ENCODE results near the gene C6orf132.
"Not testable (repeated sequence)": the region's sequence is repeated elsewhere in the genome, so short reads cannot be mapped to it uniquely, and the experiment has no call there.

Gene C6orf132

GRCh38 chr6:42176981-42177380 is 34.6 kb upstream of the C6orf132 start:
- Histone ChIP-seq H3K4me1 (ENCODE audit: control insufficient read depth, insufficient read depth, low read length) (no peaks in the 10 kb centered on the region), H3K27ac (ENCODE audit: low read length) (no peak overlapping the region), H3K27me3 (ENCODE audit: control insufficient read depth, insufficient read depth, low read length) (no peaks in the 10 kb centered on the region), H3K4me3 (ENCODE audit: low read length) (no peak overlapping the region), H3K36me3 (ENCODE audit: control insufficient read depth, insufficient read depth, low read length) (no peaks in the 10 kb centered on the region), H3K9me3 (ENCODE audit: control insufficient read depth, insufficient read depth, low read length) (no peaks in the 10 kb centered on the region)
- no peak for DNase-seq (ENCODE audit: low read depth, low spot score)

GRCh38 chr6:42175860-42176259 is 33.4 kb upstream of the C6orf132 start:
- no CpG with 5 or more reads among the region's 5 CpGs for WGBS (ENCODE audit: insufficient coverage, insufficient read length)
- Histone ChIP-seq H3K27me3 (ENCODE audit: control insufficient read depth, insufficient read depth, low read length) (no peaks in the 10 kb centered on the region), H3K9me3 (ENCODE audit: control insufficient read depth, insufficient read depth, low read length) (no peaks in the 10 kb centered on the region), H3K4me1 (ENCODE audit: control insufficient read depth, insufficient read depth, low read length) (no peaks in the 10 kb centered on the region), H3K36me3 (ENCODE audit: control insufficient read depth, insufficient read depth, low read length) (no peaks in the 10 kb centered on the region), H3K4me3 (ENCODE audit: low read length) (no peak overlapping the region), H3K27ac (ENCODE audit: low read length) (no peak overlapping the region)
- DNase-seq (ENCODE audit: low read depth, low spot score), result no peak

DNA sequence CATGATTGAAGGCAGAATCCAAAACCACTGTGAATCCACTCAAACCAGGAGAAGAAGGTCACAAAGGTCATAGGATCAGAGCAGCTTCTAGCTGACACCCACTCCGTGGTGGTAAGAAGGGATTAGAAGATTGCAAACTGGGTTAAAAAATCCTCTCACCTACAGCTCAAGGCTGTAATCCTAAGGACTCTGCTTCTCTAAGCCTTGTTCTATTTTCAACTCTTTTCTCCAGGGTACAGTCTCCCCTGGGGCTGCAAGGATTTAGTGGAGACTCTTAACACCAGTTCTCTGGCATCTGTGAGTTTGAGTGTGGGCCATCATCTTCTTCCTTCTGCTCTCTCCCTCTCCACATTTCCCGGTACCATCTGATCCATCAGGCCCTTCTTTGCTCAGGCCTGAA is 30.7 kb upstream of the C6orf132 start, which contains the start of gene GUCA1A:
Gene GUCA1A (plus strand): TSS at position 264 of the 400 bp plus-strand sequence. CDS start 250 bp downstream, outside the sequence.
- WGBS (ENCODE audit: insufficient coverage, insufficient read length), result no CpG with 5 or more reads among the region's 2 CpGs
- H3K27me3 ChIP-seq (ENCODE audit: control insufficient read depth, insufficient read depth, low read length), result no peaks in the 10 kb centered on the region
- DNase-seq (ENCODE audit: low read depth, low spot score), result no peak
- no peaks in the 10 kb centered on the region for H3K36me3 ChIP-seq (ENCODE audit: control insufficient read depth, insufficient read depth, low read length)
- H3K9me3 ChIP-seq (ENCODE audit: control insufficient read depth, insufficient read depth, low read length), result no peaks in the 10 kb centered on the region
- H3K4me3 ChIP-seq (ENCODE audit: low read length), result no peak within 1 kb of the TSS
- H3K27ac ChIP-seq (ENCODE audit: low read length), result no peak within 1 kb of the TSS
- no peaks in the 10 kb centered on the region for H3K4me1 ChIP-seq (ENCODE audit: control insufficient read depth, insufficient read depth, low read length)

GRCh38 chr6:42171813-42172581 is 29.6 kb upstream of the C6orf132 start:
- H3K27me3 ChIP-seq (ENCODE audit: control insufficient read depth, insufficient read depth, low read length), result no peaks in the 10 kb centered on the region
- no peaks in the 10 kb centered on the region for H3K9me3 ChIP-seq (ENCODE audit: control insufficient read depth, insufficient read depth, low read length)
- no peak for DNase-seq (ENCODE audit: low read depth, low spot score)
- H3K4me1 ChIP-seq (ENCODE audit: control insufficient read depth, insufficient read depth, low read length), result no peaks in the 10 kb centered on the region
- H3K4me3 ChIP-seq (ENCODE audit: low read length), result no peak overlapping the region
- no CpG with 5 or more reads among the region's 7 CpGs for WGBS (ENCODE audit: insufficient coverage, insufficient read length)
- no peak overlapping the region for H3K27ac ChIP-seq (ENCODE audit: low read length)
- no peaks in the 10 kb centered on the region for H3K36me3 ChIP-seq (ENCODE audit: control insufficient read depth, insufficient read depth, low read length)

DNA sequence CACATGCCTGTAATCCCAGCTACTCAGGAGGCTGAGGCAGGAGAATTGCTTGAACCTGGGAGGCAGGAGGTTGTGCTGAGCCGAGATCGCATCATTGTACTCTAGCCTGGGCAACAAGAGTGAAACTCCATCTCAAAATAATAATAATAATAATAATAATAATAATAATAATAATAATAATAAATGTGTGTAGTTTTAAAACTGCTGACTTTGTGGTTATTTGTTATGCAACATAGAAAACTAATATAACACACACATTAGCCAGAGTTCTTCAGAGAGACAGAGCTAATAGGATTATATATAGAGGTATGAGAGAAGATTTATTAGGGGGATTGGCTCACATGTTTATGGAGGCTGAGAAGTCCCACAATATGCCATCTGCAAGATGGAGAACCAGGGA is 27.4 kb upstream of the C6orf132 start:
- H3K36me3 ChIP-seq (ENCODE audit: control insufficient read depth, insufficient read depth, low read length); DNase-seq (ENCODE audit: low read depth, low spot score); H3K4me3 ChIP-seq (ENCODE audit: low read length); H3K27me3 ChIP-seq (ENCODE audit: control insufficient read depth, insufficient read depth, low read length); H3K27ac ChIP-seq (ENCODE audit: low read length); H3K9me3 ChIP-seq (ENCODE audit: control insufficient read depth, insufficient read depth, low read length); H3K4me1 ChIP-seq (ENCODE audit: control insufficient read depth, insufficient read depth, low read length): not testable (repeated sequence)
- WGBS (ENCODE audit: insufficient coverage, insufficient read length), result no CpG with 5 or more reads among the region's 2 CpGs

- H3K4me3 ChIP-seq (ENCODE audit: low read length), result no peak overlapping the region
- DNase-seq (ENCODE audit: low read depth, low spot score), result no peak
- no peaks in the 10 kb centered on the region for H3K27me3 ChIP-seq (ENCODE audit: control insufficient read depth, insufficient read depth, low read length)
- no peaks in the 10 kb centered on the region for H3K36me3 ChIP-seq (ENCODE audit: control insufficient read depth, insufficient read depth, low read length)
- no CpG with 5 or more reads among the region's 6 CpGs for WGBS (ENCODE audit: insufficient coverage, insufficient read length)
- no peaks in the 10 kb centered on the region for H3K9me3 ChIP-seq (ENCODE audit: control insufficient read depth, insufficient read depth, low read length)
- peaks cover 2% of the 10 kb centered on the region; the same call in 1 of the 2 replicates for H3K4me1 ChIP-seq (ENCODE audit: control insufficient read depth, insufficient read depth, low read length)
- H3K27ac ChIP-seq (ENCODE audit: low read length), result no peak overlapping the region
These were observed 26.2 kb upstream of the C6orf132 start for GRCh38 chr6:42168650-42169049.

GRCh38 chr6:42166444-42167141 is 24.2 kb upstream of the C6orf132 start:
- Histone ChIP-seq H3K4me1 (ENCODE audit: control insufficient read depth, insufficient read depth, low read length) (peaks cover 2% of the 10 kb centered on the region), H3K27me3 (ENCODE audit: control insufficient read depth, insufficient read depth, low read length) (no peaks in the 10 kb centered on the region), H3K4me3 (ENCODE audit: low read length) (no peak overlapping the region), H3K27ac (ENCODE audit: low read length) (no peak overlapping the region), H3K9me3 (ENCODE audit: control insufficient read depth, insufficient read depth, low read length) (no peaks in the 10 kb centered on the region), H3K36me3 (ENCODE audit: control insufficient read depth, insufficient read depth, low read length) (no peaks in the 10 kb centered on the region)
- no CpG with 5 or more reads among the region's 8 CpGs for WGBS (ENCODE audit: insufficient coverage, insufficient read length)
- DNase-seq (ENCODE audit: low read depth, low spot score), result peak; percentile 92

DNA sequence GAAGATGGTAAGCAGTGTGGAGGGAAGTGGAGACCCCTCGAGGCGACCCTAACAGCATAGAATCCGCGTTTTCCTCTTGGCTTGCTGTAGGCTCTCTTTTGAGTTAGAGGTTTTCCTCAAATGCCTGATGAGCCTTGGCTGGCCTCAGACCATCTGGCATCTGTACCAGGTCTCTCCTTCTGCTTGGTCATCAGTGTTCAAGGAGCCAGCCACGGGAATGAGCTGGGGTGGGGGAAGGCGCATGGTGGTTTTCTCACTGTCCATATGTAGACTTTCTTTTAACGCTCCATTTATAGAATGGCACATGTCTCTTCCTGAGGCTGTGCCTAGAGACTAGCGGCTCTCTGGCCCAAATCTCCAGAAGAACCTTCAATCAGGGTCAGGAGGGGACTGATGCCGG is 22.6 kb upstream of the C6orf132 start:
- H3K4me1 ChIP-seq (ENCODE audit: control insufficient read depth, insufficient read depth, low read length), result peaks cover 2% of the 10 kb centered on the region
- no peak for DNase-seq (ENCODE audit: low read depth, low spot score)
- WGBS (ENCODE audit: insufficient coverage, insufficient read length), result no CpG with 5 or more reads among the region's 9 CpGs

DNA sequence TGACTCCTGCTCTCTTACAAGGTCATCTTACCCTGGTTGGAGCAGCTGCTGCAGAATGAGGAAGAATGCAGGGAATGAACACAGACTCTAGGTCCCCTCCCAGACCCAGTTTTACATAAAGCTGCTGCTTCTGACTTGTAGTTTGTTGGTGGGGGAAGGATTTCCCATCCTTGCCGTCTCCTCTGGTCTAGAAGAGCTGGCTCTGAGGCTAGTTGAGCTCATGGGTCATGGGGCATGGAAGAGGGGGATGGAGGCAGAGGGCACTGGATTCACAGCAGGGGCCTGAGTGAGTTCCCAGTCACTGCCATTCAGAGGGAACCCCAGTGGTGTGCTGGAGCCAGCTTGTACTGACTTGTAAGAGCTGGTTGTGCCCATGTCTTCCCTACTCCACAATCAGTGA is 21.6 kb upstream of the C6orf132 start:
- Histone ChIP-seq H3K27me3 (ENCODE audit: control insufficient read depth, insufficient read depth, low read length) (no peaks in the 10 kb centered on the region), H3K4me1 (ENCODE audit: control insufficient read depth, insufficient read depth, low read length) (peaks cover 2% of the 10 kb centered on the region), H3K4me3 (ENCODE audit: low read length) (no peak overlapping the region), H3K9me3 (ENCODE audit: control insufficient read depth, insufficient read depth, low read length) (no peaks in the 10 kb centered on the region), H3K36me3 (ENCODE audit: control insufficient read depth, insufficient read depth, low read length) (no peaks in the 10 kb centered on the region), H3K27ac (ENCODE audit: low read length) (no peak overlapping the region)
- DNase-seq (ENCODE audit: low read depth, low spot score), result no peak
- no CpG with 5 or more reads among the region's 1 CpG for WGBS (ENCODE audit: insufficient coverage, insufficient read length)

More for the DNA sequence above, 22.6 kb upstream of the C6orf132 start:
- Histone ChIP-seq H3K36me3 (ENCODE audit: control insufficient read depth, insufficient read depth, low read length) (no peaks in the 10 kb centered on the region), H3K27ac (ENCODE audit: low read length) (no peak overlapping the region), H3K4me3 (ENCODE audit: low read length) (no peak overlapping the region), H3K9me3 (ENCODE audit: control insufficient read depth, insufficient read depth, low read length) (no peaks in the 10 kb centered on the region), H3K27me3 (ENCODE audit: control insufficient read depth, insufficient read depth, low read length) (no peaks in the 10 kb centered on the region)

GRCh38 chr6:42162812-42163211 is 20.4 kb upstream of the C6orf132 start:
- Histone ChIP-seq H3K27me3 (ENCODE audit: control insufficient read depth, insufficient read depth, low read length) (no peaks in the 10 kb centered on the region), H3K4me1 (ENCODE audit: control insufficient read depth, insufficient read depth, low read length) (peaks cover 2% of the 10 kb centered on the region), H3K36me3 (ENCODE audit: control insufficient read depth, insufficient read depth, low read length) (no peaks in the 10 kb centered on the region), H3K9me3 (ENCODE audit: control insufficient read depth, insufficient read depth, low read length) (no peaks in the 10 kb centered on the region), H3K27ac (ENCODE audit: low read length) (no peak overlapping the region), H3K4me3 (ENCODE audit: low read length) (no peak overlapping the region)
- WGBS (ENCODE audit: insufficient coverage, insufficient read length), result no CpG with 5 or more reads among the region's 13 CpGs
- no peak for DNase-seq (ENCODE audit: low read depth, low spot score)

Data from iPS DF 6.9 (cell line).